ENCODE measurements around the gene PDE7B.

DNA sequence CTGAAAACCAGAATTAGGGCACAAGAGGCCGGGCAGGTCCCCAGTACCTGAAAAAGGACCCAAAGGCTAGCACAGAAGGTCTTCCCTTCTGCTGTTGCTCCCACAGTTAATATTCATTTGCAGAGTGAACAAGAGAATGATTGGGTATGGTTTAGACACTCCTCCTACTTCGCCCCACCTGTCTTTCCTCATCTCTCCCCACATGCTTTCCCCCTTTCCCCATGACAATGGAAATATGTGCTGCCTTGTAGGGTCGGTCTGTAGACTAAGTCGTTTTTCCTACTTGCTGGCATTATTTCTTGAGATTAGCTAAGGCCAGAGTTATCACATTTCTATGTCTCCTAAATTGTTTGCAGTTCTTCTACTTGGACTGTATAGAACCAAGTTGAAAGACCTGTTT lies 181.9 kb downstream of the PDE7B start:
- TF ChIP-seq GATA2 (IDR thresholded peaks at IDR 0.05; ENCODE audit: low read depth, low read length) (no peak), GATA3 (IDR thresholded peaks at IDR 0.05; ENCODE audit: low read depth, low read length) (no peak)
